Measurements from ENCODE around the gene FUT6. TPM values are rescaled to one million over a fixed set of nuclear protein-coding genes. Genes with fewer than 3 reads are reported as not detected.
"Not testable (repeated sequence)": the region's sequence is repeated elsewhere in the genome, so short reads cannot be mapped to it uniquely, and the experiment has no call there.

Gene FUT6
- total RNA-seq, 2 experiments from 2014 or later = not detected

DNA sequence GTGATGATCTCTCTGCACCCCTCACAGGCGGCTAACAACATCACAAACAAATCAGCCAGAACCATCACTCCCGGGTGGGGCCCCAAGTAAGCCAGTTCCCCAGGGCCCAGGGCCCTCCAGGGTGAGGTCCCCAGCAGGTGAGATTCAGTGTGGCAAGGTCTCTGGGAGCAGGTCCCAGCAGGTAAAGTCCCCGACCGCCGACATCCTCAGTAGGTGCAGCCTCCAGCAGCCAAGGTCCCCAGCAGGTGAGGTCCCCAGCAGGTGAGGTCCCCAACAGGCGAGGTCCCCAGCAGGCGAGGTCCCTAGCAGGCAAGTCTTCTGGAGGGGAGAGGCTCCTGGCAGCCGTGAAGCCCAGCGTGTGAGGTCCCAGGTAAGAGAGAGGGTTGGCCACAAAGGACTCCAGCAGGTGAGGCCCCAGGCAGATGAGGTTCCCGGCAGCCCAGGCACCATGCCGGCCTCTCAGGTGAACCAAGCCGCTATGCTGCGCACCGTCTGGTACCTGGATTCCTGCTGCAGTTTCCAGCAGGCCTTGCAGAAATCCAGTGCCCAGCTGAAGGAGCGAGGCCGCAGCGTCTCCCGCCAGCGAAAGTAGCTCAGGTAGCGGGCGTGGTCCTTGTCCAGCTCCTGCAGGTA is 3.9 kb upstream of the FUT6 start:
- no peaks in the 10 kb centered on the region for H3K36me3 Mint-ChIP-seq (ENCODE audit: low read depth)
- ChIA-PET CTCF (no interaction called here), POLR2A (no interaction called here)
- ATAC-seq = no peak
- H3K4me3 Mint-ChIP-seq = no peak overlapping the region
- H3K27ac Mint-ChIP-seq = no peak overlapping the region
- TF ChIP-seq, protein P1, sequence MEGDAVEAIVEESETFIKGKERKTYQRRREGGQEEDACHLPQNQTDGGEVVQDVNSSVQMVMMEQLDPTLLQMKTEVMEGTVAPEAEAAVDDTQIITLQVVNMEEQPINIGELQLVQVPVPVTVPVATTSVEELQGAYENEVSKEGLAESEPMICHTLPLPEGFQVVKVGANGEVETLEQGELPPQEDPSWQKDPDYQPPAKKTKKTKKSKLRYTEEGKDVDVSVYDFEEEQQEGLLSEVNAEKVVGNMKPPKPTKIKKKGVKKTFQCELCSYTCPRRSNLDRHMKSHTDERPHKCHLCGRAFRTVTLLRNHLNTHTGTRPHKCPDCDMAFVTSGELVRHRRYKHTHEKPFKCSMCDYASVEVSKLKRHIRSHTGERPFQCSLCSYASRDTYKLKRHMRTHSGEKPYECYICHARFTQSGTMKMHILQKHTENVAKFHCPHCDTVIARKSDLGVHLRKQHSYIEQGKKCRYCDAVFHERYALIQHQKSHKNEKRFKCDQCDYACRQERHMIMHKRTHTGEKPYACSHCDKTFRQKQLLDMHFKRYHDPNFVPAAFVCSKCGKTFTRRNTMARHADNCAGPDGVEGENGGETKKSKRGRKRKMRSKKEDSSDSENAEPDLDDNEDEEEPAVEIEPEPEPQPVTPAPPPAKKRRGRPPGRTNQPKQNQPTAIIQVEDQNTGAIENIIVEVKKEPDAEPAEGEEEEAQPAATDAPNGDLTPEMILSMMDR (IDR thresholded peaks at IDR 0.05) = no peak
- peaks cover 1% of the 10 kb centered on the region for H3K27me3 Mint-ChIP-seq
- no peak for DNase-seq
- no peaks in the 10 kb centered on the region for H3K9me3 Mint-ChIP-seq
- intact Hi-C loops (cut with micrococcal nuclease) = no loop called here
- H3K4me1 Mint-ChIP-seq (ENCODE audit: low read depth) = peaks cover 3% of the 10 kb centered on the region

GRCh38 chr19:5841735-5842111 is 2.2 kb upstream of the FUT6 start:
- H3K9me3 Mint-ChIP-seq; H3K4me1 Mint-ChIP-seq (ENCODE audit: low read depth); DNase-seq; POLR2A ChIA-PET; H3K27ac Mint-ChIP-seq; ATAC-seq; H3K27me3 Mint-ChIP-seq; H3K4me3 Mint-ChIP-seq; intact Hi-C loops (cut with micrococcal nuclease); H3K36me3 Mint-ChIP-seq (ENCODE audit: low read depth): not testable (repeated sequence)
- CTCF ChIA-PET = interaction anchor here (2.7 kb wide), 1 partner anchor 38 kb away, joined by 12 read pairs; no protein-coding TSS in a partner anchor

DNA sequence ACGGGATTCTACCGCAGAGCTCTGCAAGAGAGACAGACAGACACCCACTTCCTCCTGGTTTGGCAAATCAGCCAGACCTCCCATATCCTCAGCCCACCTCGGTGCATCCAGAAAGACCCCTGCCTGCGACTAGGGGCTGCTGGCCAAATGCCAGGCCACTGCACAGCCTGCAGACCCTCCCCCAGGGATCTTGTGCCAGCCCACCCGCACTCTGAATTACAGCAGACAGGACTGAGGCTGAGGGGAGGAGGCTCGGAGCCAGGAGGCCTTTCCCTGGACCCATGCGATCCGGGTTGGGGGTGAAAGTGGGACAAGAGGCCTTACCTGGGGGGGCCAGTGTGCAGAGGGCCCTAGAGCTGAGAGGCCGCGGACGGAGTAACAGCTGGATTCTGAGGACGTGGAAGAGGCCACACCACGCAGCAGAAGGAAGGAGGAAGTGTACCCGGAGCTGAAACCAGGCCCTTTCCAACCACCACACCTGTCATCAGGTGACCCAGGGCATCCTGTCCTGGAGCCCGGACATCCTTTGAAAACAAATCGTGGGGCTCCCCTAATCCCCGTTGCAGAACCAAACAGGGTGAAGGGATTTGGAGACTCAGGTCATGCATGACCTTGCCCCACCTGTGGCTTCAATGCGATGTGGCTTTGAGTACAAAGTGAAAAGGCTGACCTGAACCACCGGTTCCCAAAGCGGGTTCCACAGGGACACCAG is 993 bp downstream of the FUT6 start:
- no peak overlapping the region for H3K4me3 Mint-ChIP-seq
- no peaks in the 10 kb centered on the region for H3K36me3 Mint-ChIP-seq (ENCODE audit: low read depth)
- intact Hi-C loops (cut with micrococcal nuclease) = no loop called here
- DNase-seq (no peak), ATAC-seq (no peak)
- peaks cover 5% of the 10 kb centered on the region for H3K4me1 Mint-ChIP-seq (ENCODE audit: low read depth)
- POLR2A ChIA-PET = interaction anchor here (2.1 kb wide), 1 partner anchor 11 kb away, joined by 8 read pairs; no protein-coding TSS in a partner anchor
- TF ChIP-seq, protein P1 (IDR thresholded peaks at IDR 0.05) = no peak
- CTCF ChIA-PET = no interaction called here
- no peaks in the 10 kb centered on the region for H3K9me3 Mint-ChIP-seq
- peaks cover 1% of the 10 kb centered on the region for H3K27me3 Mint-ChIP-seq
- H3K27ac Mint-ChIP-seq = no peak overlapping the region

- Mint-ChIP-seq H3K27me3 (peaks cover 1% of the 10 kb centered on the region), H3K4me3 (no peak overlapping the region), H3K36me3 (ENCODE audit: low read depth) (no peaks in the 10 kb centered on the region), H3K27ac (no peak overlapping the region), H3K9me3 (no peaks in the 10 kb centered on the region), H3K4me1 (ENCODE audit: low read depth) (peaks cover 5% of the 10 kb centered on the region)
- intact Hi-C loops (cut with micrococcal nuclease) = no loop called here
- TF ChIP-seq, protein P1 (IDR thresholded peaks at IDR 0.05) = no peak
- ChIA-PET CTCF (interaction anchor here (0.8 kb wide), 1 partner anchor 34 kb away, joined by 3 read pairs; no protein-coding TSS in a partner anchor), POLR2A (interaction anchor here (2.1 kb wide), 1 partner anchor 10 kb away, joined by 8 read pairs; no protein-coding TSS in a partner anchor)
- ATAC-seq = no peak
- DNase-seq = no peak
Measured at GRCh38 chr19:5837761-5838352, 1.6 kb downstream of the FUT6 start.

DNA sequence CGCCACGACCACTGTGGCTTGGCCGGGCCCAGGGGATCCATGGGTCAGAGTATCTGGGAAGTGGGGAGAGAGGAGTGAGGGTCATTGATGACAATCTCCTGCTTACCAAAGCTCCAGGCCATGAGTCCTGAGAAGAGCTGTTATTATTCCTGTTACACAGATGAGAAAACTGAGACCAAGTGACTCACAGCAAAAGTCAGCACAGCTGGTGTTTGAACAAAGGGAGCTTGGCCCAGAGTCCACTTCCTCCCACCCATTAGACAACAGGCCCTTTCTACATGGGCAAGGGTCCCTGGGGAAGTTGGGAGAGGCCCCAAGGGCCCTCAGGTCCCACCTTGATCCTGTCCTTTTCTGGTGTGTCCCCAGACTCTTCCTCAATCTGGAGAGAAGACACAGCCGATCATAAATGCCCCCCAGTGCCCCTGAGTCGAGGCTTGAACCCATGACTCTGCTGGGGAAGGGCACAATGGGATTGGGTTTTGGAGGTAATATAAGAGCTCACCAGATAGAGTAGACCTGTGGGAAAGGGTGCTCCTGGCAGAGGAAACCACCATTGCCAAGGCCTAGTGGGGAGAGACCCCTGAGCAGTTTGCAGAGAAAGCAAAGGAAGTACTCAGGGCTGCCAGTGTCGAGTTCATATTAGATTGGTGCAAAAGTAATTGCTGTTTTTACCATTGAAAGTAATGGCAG is 6.8 kb downstream of the FUT6 start:
- TF ChIP-seq, protein P1 (IDR thresholded peaks at IDR 0.05) = no peak
- H3K27ac Mint-ChIP-seq = no peak overlapping the region
- no peaks in the 10 kb centered on the region for H3K9me3 Mint-ChIP-seq
- intact Hi-C loops (cut with micrococcal nuclease) = no loop called here
- CTCF ChIA-PET = interaction anchor here (1.0 to 1.3 kb wide), 2 partner anchors 29 to 190 kb away, joined by 3 to 5 read pairs; no protein-coding TSS in a partner anchor
- H3K4me3 Mint-ChIP-seq = no peak overlapping the region
- ATAC-seq = no peak
- H3K27me3 Mint-ChIP-seq = no peaks in the 10 kb centered on the region
- DNase-seq = no peak
- POLR2A ChIA-PET = no interaction called here
- no peaks in the 10 kb centered on the region for H3K36me3 Mint-ChIP-seq (ENCODE audit: low read depth)
- H3K4me1 Mint-ChIP-seq (ENCODE audit: low read depth) = peaks cover 4% of the 10 kb centered on the region
